Muscle of arm (tissue), 12 donors: Measurements from ENCODE around the gene DHRS1. TPM values are rescaled to one million over a fixed set of nuclear protein-coding genes. Genes with fewer than 3 reads are reported as not detected.

Source experiments
- DNase-seq: peaks from one replicate; pipeline ENCODE4 v3.0.0-alpha.2; 2013
- polyA plus RNA-seq, 12 donors: library from polyadenylated mRNA; unstranded; fragments of 120-200 nt; gene quantifications; one replicate each; pipeline ENCODE4 v1.2.1, GENCODE V29; 2013; ENCODE audit not compliant: insufficient read length in 12 of 12

Gene DHRS1
- polyA plus RNA-seq, 12 donors, result 9.8 to 25.1 (median 16.9) TPM; not detected in 1

DNA sequence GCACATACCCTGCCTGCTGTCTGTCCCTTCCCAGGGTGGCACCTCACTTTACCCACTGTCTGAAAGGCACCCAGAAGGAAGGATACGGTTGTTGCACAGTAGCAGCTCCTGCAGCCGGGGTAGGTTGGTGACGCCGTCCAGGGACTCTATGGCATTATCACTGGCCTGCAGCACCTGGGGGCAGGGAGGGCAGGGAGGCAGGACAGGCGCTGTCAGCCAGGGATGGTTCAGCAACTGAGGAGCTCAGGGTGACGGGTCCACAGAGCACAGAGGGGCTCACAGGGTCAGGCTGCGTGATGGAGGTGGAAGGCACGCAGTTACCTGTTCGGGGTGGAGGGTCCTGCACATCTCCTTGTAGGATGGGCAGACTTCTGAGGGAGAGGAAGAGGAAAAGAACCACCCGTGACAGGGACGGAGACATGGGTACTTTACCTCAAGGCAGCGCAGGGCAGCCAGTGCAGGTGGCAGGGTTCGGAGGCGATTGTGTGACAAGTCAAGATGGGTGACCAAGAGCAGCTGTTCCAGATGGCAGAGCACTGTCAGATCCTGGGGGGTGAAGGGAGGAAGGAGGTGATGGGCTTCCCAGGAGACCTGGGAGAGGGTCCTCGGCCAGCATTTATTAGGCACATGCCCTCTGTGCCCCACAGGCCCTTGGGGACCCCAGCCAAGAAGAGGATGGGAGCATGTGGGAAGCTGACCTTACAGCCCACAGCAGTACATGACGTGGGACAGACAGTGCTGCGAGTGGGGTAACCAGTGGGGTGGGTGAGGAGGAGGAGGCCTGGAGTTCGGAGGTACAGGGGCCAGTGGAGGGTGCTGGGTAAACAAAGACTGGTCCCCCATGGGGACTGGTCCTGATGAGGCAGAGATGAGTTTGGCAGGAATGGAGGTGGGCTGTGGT lies 33.0 kb downstream of the DHRS1 start:
- DNase-seq, result no peak

DNA sequence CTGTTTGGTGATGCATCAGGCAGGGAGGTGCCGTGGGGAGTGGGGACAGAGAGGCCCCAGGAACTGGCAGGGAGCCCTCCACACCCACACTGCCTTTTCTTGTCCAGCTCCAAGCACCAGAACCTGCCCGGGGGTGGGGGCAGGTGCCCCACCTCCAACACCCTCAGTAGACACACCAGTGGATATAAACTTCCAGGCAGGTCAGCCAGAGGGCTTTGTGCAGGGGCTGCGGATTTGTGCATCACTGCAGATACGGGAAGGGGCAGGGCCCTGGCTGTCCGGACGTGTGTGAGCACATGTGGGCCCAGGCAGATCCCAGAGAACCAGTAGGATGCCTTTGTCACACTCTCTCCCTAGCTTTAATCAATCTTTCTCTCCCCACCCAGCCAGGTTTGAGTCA lies 35.3 kb downstream of the DHRS1 start:
- DNase-seq, result no peak

DNA sequence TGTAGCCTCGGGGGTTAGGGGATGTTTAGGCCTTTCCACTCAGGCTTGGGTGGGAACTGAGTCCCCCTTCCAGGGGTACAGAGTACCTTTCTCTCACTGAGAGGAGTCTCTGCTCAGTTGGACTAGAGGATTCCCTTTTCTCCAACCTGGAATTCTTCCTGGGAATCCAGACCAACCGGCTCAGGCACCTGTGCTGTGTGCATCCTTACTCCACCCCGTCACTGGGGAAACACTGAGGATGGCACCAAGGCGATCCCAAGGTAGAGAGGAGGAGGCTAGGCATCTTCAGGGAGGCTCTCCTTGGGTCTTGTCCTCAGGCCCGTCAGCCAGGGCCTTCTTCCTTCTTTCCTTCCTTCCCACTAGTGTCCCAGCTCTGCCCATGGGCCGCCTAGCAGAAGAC lies 35.7 kb downstream of the DHRS1 start:
- no peak for DNase-seq

DNA sequence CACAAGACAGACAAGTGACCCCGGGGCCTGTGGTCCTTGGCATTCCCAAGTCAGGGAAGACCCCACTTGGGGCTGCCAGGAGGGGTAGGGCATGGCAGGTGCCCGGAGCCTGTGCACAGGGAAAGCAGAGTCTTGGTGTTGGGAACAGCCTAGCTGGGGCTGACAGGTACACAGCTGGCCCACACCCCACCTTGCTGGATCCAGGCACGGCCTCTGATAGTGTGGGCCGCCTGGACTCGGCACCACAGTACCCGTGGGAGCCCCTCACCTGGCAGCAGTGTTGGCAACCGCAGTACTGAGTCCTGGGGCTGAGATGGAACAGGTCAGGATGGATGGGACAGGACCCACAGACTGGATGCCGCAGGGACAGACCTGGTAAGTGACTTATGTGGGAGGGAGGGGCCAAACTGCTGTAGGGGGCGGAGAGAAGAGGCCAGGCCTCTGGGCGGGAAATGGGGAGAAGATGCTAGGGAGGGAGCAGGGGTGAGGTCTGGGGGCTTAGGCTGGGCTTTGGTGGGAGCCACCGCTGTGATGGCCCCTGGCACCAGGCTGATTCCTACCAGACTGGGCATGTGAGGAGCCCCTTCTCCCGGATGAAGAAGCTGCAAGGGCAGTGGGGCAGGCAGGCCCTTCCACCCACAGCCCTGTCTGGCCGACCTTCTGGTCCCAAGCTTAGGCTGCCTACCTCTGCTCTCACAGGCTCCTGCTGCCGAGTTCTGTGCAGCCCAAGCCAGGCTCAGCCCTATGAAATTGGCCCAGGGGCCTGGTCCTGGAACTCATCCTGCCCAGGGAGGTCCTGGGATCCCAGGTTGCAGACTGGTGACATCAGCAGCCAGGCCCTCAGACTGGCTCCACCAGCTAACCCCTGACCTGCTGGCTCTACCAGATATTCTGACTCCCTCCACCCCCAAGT lies 36.5 kb downstream of the DHRS1 start, which contains the start of gene TGM1:
Gene TGM1 (minus strand): TSS at position 357 of the 913 bp plus-strand sequence. CDS start 825 bp downstream, outside the sequence.
- DNase-seq, result no peak

DNA sequence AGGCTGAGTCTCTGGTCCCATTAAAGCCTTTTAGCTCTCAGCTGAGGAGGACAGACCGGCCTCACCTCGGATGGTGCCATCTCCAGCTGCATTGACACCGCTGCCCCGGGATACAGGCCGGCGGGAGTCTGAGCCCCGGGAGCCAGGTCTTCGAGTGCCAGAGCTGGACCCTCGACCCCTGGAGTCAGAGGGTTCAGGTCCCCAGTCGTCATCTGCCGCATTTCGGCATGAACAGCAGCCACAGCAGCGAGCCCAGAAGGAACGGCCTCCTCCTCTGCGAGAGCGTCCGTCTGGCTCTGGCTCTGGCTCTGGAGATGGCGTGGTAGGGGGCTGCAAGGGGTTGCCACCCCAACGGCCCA lies 37.6 kb downstream of the DHRS1 start:
- no peak for DNase-seq

DNA sequence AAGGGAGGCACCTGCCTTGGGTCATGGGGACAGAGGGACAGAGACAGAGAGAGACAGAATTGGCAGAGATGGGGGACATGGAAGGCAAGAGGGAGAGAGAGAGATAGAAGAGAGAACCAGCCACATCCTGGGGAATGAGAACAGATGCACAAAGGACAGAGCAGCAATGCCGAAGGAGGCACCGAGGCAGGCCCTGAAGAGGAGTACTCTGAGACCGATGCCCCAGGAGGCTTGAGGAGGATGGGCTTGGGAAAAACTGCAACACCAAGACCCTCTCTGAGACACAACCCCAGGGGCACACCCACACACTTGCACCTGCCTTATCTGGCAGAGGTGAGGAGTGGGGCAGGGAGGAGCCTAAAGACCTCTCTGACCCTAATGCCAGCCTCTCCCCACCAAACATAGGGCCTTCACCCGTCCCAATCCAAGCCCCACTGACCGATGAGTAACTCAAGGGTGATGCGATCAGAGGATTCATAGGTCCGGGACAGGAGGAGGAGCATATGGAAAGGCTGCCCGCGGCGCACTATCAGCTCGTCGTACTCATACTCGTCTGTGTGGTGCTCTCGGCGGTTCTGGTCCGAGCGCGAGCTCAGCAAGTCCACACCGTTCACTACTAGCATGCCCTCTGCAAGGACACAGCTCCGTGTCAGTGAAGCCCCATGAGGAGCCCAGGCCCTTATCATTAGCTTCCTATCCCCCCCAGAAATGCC lies 38.2 kb downstream of the DHRS1 start:
- no peak for DNase-seq

DNA sequence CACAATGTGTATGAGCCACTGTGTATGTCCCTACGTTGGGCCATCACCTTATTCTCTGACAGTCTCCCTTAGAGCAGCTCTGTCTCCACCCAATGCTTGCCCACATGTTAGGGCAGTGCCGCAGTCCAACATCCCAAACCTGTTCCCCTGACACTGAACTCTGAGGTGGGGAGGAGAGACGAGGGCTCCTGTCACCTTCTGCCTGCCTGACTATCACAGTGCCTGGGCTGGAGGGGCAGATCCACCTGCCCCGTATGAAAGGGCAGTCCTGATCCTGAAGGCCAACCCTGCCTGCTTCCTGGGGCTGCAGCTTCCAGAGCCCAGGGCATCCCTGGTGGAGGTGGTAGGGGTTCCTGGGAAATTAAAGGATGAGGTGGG lies 38.8 kb downstream of the DHRS1 start:
- DNase-seq, result no peak

DNA sequence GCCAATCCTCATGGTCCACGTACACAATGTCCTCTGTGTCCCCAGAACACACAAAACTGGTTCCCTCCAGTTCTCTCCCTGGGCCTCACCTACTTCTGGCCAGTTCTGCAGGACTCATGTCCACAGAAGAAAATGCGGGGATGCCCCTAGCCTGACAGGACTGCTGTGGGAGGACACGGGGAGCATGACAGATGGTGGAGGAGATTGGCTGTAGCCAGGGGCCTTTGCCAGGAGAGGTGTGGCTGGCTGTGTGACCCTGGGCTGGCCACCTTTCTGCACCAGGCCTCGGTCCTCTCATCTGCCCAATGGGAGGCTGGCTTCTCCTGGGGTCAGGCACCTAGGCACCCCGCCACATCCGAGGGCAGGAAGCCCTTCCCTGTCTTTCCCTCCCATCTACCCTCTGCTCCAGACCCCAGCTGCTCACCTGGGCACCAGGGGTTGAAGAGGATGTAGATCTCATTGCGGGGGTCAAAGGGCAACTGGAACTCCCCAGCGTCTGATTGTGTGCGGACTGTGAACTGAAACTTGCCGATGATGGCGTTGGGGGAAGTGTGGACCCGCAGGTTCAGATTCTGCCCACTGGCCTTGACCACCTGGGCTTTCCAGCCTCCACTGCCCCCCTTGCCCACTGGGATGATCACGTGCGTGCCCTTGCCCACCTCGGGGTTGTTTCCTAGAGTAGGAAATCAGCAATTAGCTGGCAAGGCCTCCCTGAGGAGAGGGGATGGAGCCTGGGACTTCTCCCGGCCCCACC lies 39.4 kb downstream of the DHRS1 start:
- no peak for DNase-seq

DNA sequence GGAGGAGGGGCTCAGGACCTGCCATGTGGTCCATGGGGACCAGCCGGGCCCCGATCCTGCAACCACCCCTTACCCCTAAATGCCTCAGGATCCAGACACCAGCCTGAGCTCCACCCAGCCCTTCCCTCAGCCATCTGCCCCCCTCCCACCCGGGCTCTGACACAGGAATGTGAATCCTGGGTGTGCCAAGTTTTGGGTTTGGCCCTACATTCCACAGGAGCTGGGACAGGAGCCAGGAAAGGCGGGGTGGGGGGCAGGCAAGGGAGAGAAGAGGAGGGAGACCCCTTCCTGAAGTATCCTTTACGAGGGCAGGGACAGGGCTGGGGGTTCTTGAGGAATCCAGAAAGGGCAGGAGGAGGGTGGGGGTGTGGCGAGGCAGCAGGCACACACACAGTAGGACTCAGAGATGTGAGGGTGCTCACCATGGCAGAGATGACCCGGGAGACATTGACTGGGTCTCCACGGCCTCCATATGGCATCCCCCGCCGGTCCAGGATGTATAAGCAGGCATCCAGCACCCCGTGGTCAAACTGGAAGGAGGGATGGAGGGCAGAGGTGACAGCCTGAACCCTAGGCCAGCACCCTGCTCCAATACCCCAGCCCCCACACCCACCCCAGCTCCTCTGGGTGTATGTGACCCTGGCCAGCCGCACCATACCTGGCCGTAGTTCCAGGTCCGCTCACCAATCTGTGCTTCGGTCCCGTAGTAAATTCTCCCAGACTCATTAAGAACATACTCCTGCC lies 40.1 kb downstream of the DHRS1 start:
- no peak for DNase-seq

DNA sequence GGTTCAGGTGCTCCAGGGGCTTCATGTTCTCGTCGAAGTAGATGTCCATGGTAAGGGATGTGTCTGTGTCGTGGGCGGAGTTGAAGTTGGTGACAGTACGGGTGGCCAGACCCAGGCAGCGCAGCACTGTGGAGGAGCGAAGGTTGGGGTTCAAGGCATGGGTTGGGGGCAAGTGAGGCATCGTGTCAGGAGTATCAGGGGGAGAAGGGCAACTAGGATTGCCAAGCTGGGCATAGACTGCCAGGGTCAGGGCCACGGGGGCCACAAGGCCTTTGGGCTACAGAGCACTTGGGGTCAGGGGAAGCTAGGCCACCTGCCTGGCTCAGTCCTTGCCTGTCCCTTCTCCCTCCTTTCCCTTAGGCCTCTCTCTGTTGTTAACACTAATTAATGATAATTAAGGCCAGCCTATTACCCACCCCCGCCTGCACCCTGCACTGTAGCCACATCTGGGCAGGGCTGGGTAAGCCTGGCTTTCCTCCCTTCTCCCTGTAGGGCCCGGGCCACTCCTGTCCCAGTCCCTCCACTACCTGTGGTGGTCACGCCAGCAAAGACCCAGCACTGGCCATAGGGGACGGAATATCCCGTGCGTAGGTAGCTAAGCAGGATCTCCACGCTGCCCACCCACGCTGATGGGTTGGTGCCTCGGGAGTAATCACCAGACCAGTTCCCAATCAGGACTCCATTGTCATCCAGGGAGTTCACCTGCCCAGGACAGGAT lies 40.9 kb downstream of the DHRS1 start:
- no peak for DNase-seq

DNA sequence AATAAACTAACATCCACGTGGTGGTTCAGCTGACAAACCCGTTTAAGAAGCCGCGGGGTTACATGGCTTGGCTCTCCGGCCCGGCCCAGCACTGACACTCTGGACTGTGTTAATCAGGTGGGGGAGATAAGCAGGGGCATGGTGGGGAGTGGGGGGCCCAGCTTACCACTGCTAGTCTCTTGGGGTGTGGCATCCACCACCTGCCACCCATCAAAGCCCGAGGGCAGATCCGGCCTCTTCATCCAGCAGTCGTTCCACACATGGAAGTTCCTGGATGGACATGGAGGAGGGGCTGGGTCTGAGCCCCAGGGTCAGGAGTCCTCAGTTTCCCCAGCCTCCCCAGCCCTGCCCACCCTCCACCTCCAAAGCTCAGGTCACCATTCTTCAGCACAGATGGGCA lies 41.5 kb downstream of the DHRS1 start:
- no peak for DNase-seq

DNA sequence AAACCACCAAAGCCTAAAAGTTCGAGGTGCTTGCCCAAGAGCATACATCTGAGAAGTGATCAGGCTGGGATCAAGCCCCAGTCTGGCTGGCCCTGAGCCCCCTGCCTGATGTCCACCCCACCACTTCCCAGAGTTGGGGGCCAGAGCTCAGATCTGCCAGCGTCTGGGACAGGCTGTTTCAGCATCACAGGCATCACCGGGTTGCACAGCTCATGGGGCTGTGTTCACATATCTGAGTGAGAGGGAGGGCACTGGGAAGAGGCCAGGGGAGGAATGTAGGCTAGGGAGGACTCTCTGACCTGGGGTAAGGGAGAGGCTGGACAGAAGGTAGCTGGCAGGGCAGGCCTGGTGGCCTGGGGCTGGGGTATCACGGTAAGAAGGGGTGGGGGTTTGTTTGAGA lies 42.6 kb downstream of the DHRS1 start:
- no peak for DNase-seq

DNA sequence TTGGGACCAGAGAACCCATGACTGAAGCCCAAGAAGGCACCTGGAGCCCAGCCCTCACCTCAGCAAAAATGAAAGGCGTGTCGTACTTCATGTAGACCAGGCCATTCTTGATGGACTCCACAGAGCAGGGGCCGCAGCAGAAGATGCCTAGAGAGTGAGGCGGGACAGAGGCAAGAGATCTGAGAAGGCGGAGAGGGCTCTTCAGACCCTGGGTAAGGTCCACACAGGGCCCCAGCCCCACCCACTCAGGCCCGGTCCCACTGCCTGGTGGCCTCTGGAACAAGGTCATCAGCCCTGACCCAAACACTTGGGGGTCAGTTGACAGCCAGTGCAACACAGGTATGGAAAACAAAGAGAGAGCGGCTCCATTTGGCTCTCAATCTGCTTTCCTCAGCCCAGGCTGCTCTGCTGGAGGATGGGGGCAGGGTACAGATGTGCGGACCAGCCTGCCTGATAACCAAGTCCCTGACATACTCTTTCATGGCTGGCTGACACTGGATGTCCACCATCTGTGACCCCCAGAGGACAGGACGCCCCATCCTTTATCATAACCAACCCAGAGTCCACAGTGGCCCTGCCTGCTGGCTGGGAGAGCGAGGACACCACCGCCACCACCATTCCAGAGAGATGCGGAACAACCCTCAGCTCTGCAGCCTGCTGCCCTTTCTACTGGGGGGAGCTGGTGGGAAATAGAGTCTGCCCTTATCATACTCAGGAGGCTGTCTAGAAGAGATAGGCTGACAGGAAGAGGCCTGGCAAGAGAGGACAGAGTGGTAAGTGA lies 43.5 kb downstream of the DHRS1 start:
- DNase-seq, result no peak

DNA sequence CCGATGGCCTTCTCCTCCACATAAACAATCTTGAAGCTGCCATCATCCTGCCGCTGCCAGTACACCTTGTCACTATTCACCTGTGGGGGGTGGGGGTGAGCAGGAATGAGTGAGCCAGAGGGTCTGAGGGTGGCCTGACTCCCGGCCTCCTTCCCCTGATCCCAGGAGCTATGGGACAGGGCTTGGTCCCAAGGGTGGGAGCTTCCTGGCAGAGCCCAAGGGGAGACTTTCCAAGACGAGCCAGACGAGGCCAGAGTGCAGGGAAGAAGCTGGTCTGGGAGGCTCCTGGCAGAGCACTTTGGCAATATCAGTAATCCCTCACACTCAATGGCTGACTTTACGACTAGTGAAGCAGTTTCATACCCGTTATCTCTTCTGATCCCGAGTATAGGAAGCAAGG lies 44.1 kb downstream of the DHRS1 start:
- DNase-seq, result no peak

DNA sequence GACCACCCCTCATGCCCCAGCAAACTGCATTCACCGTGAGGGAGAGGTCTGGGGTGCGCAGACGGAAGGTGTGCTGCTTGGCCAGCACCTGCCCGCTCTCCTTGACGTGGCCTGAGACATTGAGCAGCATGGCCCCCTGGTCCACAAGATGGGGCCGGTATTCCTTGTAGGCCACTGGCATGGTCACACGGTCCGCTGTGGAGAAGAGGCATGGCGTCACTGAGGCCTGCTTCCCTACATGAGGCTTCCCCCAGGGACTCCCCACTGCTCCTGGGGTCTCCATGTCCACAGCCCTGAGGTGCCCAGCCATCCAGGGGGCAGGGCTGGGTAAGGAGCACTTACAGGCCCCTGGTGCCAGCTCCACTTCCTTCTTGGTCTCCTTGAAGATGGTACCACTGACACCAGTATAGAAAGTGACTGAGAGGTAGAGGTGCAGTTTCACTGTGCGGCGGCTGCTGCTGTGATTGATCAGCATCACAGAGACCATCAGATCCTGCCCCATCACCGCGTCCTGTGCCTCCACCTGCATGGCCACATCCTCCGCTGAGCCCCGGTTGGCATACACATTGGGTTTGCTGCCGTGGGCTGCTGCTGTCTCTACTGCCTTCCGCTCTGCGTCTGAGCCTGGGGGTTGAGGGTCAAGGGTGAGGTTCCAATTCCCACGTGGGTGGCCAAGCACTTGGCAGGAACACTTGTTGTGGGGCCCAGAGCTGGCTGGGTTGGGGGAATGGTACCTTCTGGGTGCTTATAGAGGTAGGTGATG lies 44.8 kb downstream of the DHRS1 start:
- no peak for DNase-seq

DNA sequence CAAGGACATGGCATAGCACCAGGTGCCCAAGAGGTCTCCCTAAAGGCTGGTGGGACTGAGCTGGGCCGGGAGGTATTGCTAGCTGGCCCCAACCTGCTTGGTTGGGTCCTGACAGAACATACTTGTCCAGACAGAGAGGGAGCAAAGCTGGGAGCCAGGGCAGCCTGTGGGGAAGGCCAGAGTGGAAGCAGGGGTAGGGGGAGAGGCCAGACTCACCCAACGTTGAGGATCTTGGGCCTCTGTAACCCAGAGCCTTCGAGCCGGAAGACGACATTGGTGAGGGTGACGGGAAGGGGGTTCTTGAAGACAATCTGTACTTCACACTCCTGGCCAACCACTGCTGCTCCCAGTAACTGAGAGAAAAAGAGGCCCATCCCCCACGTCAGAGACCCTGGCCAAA lies 45.6 kb downstream of the DHRS1 start:
- no peak for DNase-seq

DNA sequence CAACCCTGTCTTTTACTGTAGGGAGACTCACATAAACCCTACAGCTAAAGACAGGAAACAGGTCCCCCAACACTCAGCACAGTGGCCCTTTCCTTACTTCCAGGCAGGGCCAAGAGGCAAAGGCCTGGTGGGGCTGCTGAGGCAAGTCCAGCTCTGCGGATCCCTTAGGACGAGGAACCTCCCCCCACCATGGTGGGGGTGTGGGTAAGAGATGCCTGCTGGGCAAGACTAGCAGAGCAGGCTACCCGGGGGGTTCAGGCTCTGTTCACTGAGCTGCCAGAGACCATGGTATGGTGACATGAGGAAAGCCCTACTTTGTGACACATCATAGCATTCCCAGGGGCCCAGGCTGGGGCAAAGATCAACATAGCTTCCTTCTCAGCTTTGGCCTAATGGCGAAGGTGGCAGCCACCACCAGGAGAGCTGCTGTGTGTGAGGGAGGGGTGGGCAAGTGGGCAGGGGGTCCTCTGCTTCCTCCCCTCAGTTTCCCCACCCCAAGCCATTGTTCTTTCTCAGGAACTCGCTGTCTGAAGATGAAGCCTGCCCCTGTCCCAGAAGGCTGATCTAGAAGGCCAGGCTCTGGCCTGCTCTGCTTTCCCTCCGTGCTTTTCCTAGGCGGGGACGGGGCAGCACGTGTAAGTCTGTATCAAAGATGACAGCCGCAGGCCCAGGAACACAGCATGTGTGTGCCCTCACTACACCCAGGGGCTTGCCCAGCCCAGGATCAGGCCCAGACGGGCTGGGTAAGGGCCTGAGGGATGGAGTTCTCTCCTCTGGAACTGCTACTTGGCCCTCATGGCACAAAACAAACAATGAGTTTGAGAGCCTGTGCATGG lies 47.1 kb downstream of the DHRS1 start:
- DNase-seq, result no peak
